SHP77 treated with DMSO at 0.1 percent for 48 hours (cell line): ENCODE measurements around the gene GTPBP2.
"Not testable (repeated sequence)": the region's sequence is repeated elsewhere in the genome, so short reads cannot be mapped to it uniquely, and the experiment has no call there.

ENCODE experiments used
- DNase-seq: peaks from one replicate; lab custom pipeline; 2025; lab: John Stamatoyannopoulos, UW

The GTPBP2 gene

GRCh38 chr6:43662948-43663347 lies 33.9 kb upstream of the GTPBP2 start:
- DNase-seq: not testable (repeated sequence)

- DNase-seq: no peak
Observed at GRCh38 chr6:43658161-43658560, 29.1 kb upstream of the GTPBP2 start.

- DNase-seq: no peak
Observed at GRCh38 chr6:43657221-43657802, 28.2 kb upstream of the GTPBP2 start.

DNA sequence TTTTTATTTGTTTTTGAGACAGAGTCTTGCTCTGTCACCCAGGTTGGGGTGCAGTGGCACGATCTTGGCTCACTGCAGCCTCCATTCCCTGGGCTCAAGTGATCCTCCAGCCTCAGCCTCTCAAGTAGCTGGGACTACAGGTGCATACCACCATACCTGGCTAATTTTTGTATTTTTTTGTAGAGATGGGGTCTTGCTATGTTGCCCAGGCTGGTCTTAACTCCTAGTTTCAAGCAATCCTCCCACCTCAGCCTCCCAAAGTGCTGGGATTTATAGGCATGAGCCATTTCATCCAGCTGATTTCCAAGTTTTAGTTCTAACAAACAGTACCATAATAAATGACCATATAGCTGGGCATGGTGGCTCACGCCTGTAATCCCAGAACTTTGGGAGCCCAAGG lies 23.8 kb upstream of the GTPBP2 start:
- not testable (repeated sequence) for DNase-seq

GRCh38 chr6:43648248-43648647 lies 19.2 kb upstream of the GTPBP2 start:
- no peak for DNase-seq

DNA sequence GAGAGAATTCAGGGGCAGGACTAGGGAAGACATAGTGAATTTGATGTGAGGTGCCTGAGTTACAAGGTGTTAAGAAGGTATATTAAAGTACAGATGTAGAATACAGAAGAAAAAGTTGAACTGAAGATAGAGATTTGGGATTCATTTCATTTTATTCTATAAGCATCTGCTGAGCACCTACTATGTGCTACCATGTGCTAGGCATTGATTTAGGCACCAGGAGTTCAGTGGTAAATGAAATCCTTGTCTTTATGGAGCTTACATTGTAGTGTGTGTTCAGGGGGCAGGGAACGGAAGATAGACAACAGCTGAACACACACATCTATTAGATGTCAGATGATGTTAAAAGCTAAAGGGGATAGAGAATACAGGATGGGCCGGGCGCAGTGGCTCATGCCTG lies 18.5 kb upstream of the GTPBP2 start:
- no peak for DNase-seq

DNA sequence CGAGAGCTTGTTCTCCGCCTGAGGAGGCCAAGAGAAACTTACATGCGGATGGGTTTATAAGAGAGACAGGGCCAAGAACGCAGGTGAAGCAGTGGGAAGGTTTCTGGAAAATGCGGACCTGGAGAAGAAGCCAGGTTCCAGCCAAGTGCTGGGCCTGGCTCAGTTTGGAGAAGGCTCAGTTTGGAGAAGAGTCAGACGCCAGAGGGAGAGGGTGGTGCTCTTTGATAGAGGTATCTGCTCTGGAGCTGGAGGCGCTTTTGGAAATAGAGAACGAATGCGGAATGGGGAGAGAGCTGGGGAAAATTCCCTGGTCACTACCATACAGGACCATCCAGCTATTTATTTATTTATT lies 16.5 kb upstream of the GTPBP2 start:
- DNase-seq: no peak

DNA sequence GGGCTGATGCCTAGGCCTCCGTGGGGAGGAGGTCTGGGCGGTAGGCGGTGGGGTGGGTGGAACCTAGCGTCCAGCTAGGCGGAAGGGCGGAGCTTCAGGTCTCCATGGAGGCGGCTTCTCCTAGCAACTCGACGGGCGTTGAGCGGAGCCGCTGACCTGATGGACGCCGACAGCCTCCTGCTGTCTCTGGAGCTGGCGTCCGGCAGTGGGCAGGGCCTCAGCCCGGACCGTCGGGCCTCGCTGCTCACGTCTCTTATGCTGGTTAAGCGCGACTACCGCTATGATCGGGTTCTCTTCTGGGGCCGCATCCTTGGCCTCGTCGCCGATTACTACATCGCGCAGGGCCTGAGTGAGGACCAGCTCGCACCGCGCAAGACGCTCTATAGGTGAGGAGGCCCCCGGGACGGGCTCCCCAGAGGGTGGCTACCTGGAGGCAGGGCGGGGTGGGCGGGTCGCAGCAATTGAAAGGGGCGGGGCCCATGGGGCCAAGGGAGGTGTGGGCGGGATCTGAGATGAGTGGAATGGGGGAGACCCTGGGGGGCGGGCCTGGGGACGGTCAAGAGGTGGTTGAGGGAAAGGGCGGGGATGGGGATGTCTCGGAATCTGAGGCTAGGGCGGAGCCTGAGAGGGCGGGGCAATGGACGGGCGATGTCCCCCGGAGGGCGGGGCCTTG lies 16.0 kb upstream of the GTPBP2 start, which contains the start of gene RSPH9:
Gene RSPH9, plus strand, starts transcription at position 97 of the 673 bp plus-strand sequence. Its CDS starts 63 bp downstream, at position 160.
- DNase-seq: no peak

DNA sequence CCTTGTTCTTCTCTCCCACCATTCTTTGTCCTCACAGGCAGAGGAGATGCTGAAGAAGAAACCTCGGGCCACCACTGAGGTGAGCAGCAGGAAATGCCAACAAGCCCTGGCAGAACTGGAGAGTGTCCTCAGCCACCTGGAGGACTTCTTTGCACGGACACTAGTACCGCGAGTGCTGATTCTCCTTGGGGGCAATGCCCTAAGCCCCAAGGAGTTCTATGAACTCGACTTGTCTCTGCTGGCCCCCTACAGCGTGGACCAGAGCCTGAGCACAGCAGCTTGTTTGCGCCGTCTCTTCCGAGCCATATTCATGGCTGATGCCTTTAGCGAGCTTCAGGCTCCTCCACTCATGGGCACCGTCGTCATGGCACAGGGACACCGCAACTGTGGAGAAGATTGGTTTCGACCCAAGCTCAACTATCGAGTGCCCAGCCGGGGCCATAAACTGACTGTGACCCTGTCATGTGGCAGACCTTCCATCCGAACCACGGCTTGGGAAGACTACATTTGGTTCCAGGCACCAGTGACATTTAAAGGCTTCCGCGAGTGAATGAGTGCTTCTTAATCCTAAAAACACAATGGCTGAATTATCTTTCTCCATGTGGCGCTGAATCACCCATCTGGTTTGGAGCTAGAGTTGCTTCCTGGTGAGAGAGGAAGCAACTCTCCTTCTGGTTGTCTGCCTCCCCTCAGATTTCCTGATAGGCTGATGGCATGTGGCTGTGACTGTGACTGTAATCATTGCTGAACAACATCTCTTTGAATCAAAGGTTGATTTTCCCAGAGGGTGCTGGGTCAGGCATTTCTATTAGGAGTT lies 11.1 kb upstream of the GTPBP2 start:
- DNase-seq: no peak

- DNase-seq: no peak
Observed at GRCh38 chr6:43636308-43636659, 7.2 kb upstream of the GTPBP2 start.

DNA sequence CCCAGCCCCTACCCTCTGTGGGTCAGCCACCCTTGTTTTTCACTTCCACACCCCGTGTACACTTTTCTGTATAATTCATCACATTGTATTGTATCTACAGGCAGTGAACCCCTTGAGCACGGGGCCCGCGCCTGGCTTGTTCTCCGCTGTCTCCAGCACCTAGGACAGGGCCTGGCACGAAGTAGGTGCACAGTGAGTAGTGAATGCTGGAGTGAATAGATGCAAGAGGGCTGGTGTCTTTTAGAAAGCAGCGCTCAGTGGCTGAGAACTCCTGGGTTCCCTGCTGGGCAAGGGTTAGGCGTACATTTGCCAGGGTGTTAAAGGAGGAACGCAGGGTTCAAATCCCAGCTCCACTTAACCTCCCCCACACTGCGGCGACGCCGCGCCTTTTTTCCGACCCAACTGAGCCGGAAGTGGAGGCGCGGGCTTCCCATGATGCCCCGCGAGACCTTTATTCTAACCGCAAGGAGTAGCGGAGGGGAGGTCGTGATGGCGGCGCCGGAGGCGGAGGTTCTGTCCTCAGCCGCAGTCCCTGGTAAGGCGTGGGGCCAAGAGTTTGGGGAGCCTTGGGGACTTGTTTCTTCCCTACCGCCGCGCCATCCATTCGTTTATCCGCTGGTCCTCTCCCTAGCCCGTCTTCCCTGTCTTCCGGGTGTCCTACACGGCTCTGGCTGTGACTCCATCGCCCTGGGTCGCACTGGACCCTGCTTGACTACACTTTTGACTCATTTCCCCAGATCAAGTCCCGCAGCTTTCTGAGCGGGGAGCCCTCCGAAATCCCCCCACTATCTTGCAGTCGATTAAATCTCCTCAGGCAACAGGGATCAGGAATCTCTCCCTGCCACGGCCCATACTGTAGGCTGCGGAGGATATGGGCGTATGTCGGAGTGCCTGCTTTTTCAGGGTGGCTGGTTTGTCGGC lies 6.6 kb upstream of the GTPBP2 start, which contains the start of gene MAD2L1BP:
Gene MAD2L1BP, plus strand, starts transcription at position 454 of the 921 bp plus-strand sequence. Its CDS starts 36 bp downstream, at position 490.
- DNase-seq: peak; percentile 40

DNA sequence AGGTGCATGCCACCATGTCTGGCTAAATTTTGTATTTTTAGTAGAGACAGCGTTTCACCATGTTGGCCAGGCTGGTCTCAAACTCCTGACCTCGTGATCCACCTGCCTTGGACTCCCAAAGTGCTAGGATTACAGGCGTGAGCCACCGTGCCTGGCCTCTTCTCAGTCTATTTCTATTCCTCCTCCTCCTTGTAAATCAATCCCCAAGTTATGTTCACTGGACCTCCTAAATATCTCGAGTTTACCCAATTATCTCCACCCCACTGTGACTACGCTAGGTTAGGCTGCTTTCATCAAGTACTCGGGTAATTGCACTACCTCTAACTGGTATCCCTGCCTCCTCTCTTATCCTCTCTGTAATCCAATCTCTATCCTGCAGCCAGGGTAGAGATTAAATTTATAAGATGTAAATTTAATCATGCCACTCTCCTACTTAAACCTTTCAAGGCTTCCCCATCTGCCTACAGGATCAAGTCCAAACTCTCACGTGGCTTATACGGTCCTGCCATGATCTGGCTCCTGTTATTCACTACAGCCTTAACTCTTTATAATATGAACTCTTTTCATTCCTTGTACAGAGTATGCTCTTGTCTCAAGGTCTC lies 5.7 kb upstream of the GTPBP2 start:
- DNase-seq: no peak

GRCh38 chr6:43633002-43633401 lies 3.9 kb upstream of the GTPBP2 start:
- not testable (repeated sequence) for DNase-seq

- no peak for DNase-seq
Observed at GRCh38 chr6:43630980-43631619, 2.0 kb upstream of the GTPBP2 start.

- peak; percentile 95 for DNase-seq
Observed at GRCh38 chr6:43629505-43630300, 639 bp upstream of the GTPBP2 start.

GRCh38 chr6:43628393-43629103 lies 516 bp downstream of the GTPBP2 start:
- no peak for DNase-seq

DNA sequence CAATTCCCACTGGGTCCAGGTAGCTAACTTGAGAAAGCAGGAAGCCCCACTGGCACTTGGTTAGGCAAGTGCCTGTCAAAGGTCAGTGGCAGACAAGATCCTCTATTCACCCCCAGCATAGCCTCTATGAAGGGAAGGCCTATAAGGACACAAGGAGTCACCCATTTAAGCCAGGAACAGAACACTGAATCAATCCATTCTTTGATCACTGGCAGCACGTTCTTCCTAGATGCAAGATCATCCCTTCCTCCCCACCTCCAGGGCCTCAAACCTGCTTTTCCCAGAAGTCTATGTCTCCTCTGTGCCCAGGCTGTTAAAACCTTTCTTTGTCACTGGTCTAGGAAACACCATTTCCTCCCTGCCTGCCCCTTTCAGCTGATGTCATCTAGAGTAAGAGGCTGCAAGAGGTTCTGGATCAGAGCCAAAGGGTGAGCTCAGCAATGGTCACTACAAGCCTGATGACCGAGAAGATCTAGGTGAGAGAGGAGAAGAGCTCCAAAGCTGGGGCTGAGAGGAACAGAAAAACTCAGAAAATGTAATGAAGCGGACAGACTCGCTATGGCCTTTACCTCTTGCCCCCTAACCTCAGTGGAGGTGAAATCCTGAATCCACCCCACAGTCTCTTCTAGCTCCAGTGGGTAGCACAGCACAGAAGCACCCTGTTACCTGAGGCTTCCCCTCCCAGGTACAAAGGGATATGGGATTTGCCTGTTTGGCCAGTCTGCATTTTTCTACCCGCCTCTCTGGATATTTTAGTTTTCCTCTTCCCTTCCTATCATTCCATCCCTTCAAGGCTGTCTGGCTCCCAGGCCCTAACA lies 1.8 kb downstream of the GTPBP2 start:
- DNase-seq: peak; percentile 86

DNA sequence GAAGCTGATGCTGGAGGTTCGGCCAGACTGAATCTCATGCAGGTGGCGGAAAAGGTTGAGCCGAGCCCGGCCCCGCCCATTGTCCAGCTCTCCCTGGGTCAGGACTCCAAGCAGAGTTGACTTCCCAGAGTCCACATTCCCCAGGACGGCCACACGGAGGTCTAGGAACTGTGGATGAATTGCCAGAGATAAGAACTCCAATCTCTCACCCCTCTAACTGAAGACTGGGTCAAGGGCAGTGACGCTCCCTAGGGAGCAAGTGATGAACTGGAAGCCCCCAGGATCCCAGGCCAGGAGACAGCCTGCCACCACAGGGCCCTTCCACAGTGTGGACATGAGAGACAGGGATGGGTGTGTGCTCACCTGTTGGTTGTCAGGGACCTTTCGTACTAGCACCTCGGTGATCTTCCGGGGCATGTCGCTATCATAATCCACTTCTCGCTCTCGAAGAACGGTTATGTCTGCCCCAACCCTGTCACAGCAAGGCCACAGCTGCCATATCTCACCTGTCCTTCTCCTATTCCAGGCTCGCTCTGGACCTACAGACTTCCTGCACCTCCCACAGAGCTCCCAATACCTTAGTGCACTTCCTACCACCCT lies 3.6 kb downstream of the GTPBP2 start:
- no peak for DNase-seq
